HEK293 (cell line): ENCODE results near the gene NFIC.

ENCODE experiments used
- GLIS2 ChIP-seq: fragments of 450-650 bp; formaldehyde crosslinking; IDR thresholded peaks from 2 replicates; pipeline ENCODE4 v1.5.1; 2016; ENCODE audit warnings: missing biosample characterization, missing genetic modification characterization
- KLF7 ChIP-seq: fragments of 450-650 bp; formaldehyde crosslinking; IDR thresholded peaks from 2 replicates; pipeline ENCODE4 v1.5.1; 2016; ENCODE audit warnings: missing biosample characterization, missing genetic modification characterization, borderline replicate concordance
- KLF8 ChIP-seq: fragments of 450-650 bp; formaldehyde crosslinking; IDR thresholded peaks from 2 replicates; pipeline ENCODE4 v1.5.1; 2016; ENCODE audit warnings: missing biosample characterization, missing genetic modification characterization
- KLF9 ChIP-seq: fragments of 450-650 bp; formaldehyde crosslinking; IDR thresholded peaks from 2 replicates; pipeline ENCODE4 v1.5.1; 2016; ENCODE audit warnings: missing biosample characterization, missing genetic modification characterization, low read depth
- SALL2 ChIP-seq: fragments of 450-650 bp; formaldehyde crosslinking; IDR thresholded peaks from 2 replicates; pipeline ENCODE4 v1.5.0; 2017; ENCODE audit warnings: missing biosample characterization, mild to moderate bottlenecking, missing genetic modification characterization, borderline replicate concordance
- SP7 ChIP-seq: fragments of 450-650 bp; formaldehyde crosslinking; IDR thresholded peaks from 2 replicates; pipeline ENCODE4 v1.5.1; 2016; ENCODE audit warnings: missing biosample characterization, missing genetic modification characterization
- TCF7L2 ChIP-seq: IDR thresholded peaks from 2 replicates; pipeline ENCODE4 v1.6.1; 2011; ENCODE audit warnings: low read depth, mild to moderate bottlenecking, inconsistent platforms, low read length, moderate library complexity, borderline replicate concordance
- ZBTB20 ChIP-seq: fragments of 450-650 bp; formaldehyde crosslinking; IDR thresholded peaks from 2 replicates; pipeline ENCODE4 v1.5.1; 2016; ENCODE audit warnings: missing biosample characterization, missing genetic modification characterization
- ZNF341 ChIP-seq: fragments of 450-650 bp; formaldehyde crosslinking; IDR thresholded peaks from 2 replicates; pipeline ENCODE4; 2016; ENCODE audit warnings: low read depth, missing biosample characterization, missing genetic modification characterization
- ZNF391 ChIP-seq: fragments of 450-650 bp; formaldehyde crosslinking; IDR thresholded peaks from 2 replicates; pipeline ENCODE4 v1.5.1; 2016; ENCODE audit warnings: low read depth, missing biosample characterization, missing genetic modification characterization, borderline replicate concordance
- ZNF394 ChIP-seq: fragments of 450-650 bp; formaldehyde crosslinking; IDR thresholded peaks from 2 replicates; pipeline ENCODE4 v1.5.1; 2016; ENCODE audit warnings: missing biosample characterization, missing genetic modification characterization, mild to moderate bottlenecking, moderate library complexity, borderline replicate concordance
- ZNF404 ChIP-seq: fragments of 450-650 bp; formaldehyde crosslinking; IDR thresholded peaks from 2 replicates; pipeline ENCODE4 v1.5.1; 2017; ENCODE audit warnings: missing biosample characterization, missing genetic modification characterization
- ZNF585B ChIP-seq: fragments of 450-650 bp; formaldehyde crosslinking; IDR thresholded peaks from 2 replicates; pipeline ENCODE4 v1.5.1; 2016; ENCODE audit warnings: missing biosample characterization, missing genetic modification characterization
- ZNF843 ChIP-seq: fragments of 450-650 bp; formaldehyde crosslinking; IDR thresholded peaks from 2 replicates; pipeline ENCODE4 v1.5.1; 2016; ENCODE audit warnings: missing biosample characterization, missing genetic modification characterization
- TF ChIP-seq, protein P1 (sequence below): fragments of 450-650 bp; formaldehyde crosslinking; IDR thresholded peaks from 2 replicates; pipeline ENCODE4 v1.5.1; 2016; ENCODE audit warnings: missing biosample characterization, missing genetic modification characterization
- TF ChIP-seq, protein P2 (sequence below): fragments of 450-650 bp; formaldehyde crosslinking; optimal IDR thresholded peaks from 2 replicates; pipeline ENCODE3; 2016; ENCODE audit warnings: missing biosample characterization, mild to moderate bottlenecking, missing genetic modification characterization
- TF ChIP-seq, protein P3 (sequence below): fragments of 450-650 bp; formaldehyde crosslinking; IDR thresholded peaks from 2 replicates; pipeline ENCODE4 v1.5.1; 2017; ENCODE audit warnings: missing biosample characterization, missing genetic modification characterization
- TF ChIP-seq, protein P4 (sequence below): fragments of 450-650 bp; formaldehyde crosslinking; IDR thresholded peaks from 2 replicates; pipeline ENCODE4 v1.5.1; 2016; ENCODE audit warnings: missing biosample characterization, missing genetic modification characterization
- TF ChIP-seq, protein P5 (sequence below): fragments of 450-650 bp; formaldehyde crosslinking; IDR thresholded peaks from 2 replicates; pipeline ENCODE4 v1.5.1; 2016; ENCODE audit warnings: missing biosample characterization, missing genetic modification characterization
- TF ChIP-seq, protein P6 (sequence below): fragments of 450-650 bp; formaldehyde crosslinking; IDR thresholded peaks from 2 replicates; pipeline ENCODE4 v1.5.1; 2017; ENCODE audit warnings: missing biosample characterization, missing genetic modification characterization
- TF ChIP-seq, protein P7 (sequence below): fragments of 450-650 bp; formaldehyde crosslinking; IDR thresholded peaks from 2 replicates; pipeline ENCODE4 v1.5.1; 2016; ENCODE audit warnings: missing biosample characterization, missing genetic modification characterization, low read depth
- TF ChIP-seq, protein P8 (sequence below): fragments of 450-650 bp; formaldehyde crosslinking; IDR thresholded peaks from 2 replicates; pipeline ENCODE4 v1.5.1; 2016; ENCODE audit warnings: missing biosample characterization, missing genetic modification characterization, borderline replicate concordance

Gene NFIC

DNA sequence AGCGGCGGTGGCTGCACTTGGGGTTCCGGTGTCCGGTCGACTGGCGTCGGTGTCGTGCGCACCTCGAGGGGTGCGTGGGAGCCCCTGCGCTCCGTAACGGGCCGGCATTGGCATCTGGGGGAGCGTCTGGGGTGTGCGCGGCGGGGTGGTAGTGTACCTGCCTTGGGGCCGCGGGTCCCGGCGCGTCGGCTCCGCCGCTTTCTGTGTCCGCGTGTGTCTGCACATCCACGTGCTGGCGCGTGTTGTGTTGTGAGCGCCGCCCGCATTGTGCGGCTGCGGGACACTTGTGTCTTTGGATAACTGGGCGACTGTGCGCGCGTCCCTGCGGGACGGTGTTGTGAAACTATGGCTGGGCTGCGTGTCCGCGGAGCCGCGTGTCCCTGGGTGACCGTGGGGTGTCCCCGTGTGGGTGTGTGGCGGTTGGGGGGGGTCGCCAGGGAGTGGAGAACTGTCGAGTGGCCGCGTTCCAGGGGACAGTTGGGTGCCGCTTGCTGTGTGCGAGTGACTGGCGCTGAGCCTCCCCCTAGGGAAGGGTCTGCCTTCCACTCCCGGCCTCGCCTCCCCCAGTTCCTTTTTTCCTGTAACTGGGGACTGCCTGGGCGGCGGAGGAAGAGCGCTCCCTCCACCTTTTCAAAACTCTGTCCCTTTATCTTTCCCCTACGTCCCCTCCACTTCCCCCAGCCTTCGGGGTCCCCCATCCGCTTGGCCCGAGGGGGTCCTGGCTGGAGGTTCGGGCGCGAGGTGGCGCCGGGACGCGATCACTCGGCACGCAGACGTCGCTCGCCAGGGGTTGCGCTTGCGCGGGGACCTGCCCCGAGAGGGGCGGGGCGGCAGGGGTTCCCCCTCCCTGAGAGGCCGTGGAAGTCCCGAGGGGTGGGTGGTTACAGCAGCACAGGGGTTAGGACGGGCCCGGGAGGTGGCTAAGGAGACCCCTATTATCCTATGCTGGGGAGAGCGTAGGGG, 5.7 kb upstream of the NFIC start (continued):
- TF ChIP-seq, protein P1, sequence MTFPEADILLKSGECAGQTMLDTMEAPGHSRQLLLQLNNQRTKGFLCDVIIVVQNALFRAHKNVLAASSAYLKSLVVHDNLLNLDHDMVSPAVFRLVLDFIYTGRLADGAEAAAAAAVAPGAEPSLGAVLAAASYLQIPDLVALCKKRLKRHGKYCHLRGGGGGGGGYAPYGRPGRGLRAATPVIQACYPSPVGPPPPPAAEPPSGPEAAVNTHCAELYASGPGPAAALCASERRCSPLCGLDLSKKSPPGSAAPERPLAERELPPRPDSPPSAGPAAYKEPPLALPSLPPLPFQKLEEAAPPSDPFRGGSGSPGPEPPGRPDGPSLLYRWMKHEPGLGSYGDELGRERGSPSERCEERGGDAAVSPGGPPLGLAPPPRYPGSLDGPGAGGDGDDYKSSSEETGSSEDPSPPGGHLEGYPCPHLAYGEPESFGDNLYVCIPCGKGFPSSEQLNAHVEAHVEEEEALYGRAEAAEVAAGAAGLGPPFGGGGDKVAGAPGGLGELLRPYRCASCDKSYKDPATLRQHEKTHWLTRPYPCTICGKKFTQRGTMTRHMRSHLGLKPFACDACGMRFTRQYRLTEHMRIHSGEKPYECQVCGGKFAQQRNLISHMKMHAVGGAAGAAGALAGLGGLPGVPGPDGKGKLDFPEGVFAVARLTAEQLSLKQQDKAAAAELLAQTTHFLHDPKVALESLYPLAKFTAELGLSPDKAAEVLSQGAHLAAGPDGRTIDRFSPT (tag by site-specific recombination) = 0 out of 2 replicates have a peak, but pooled peaks have one; percentile 38
- TF ChIP-seq KLF7 (tag by site-specific recombination) (0 out of 2 replicates have a peak, but pooled peaks have one; percentile 56), ZNF404 (tag by site-specific recombination) (no peak), KLF9 (tag by site-specific recombination) (peak; percentile 39; the same call in 1 of the 2 replicates), KLF8 (tag by site-specific recombination) (peak; percentile 59; the same call in 1 of the 2 replicates), GLIS2 (tag by site-specific recombination) (peak; percentile 47; the same call in 1 of the 2 replicates), SALL2 (tag by site-specific recombination) (no peak), ZNF394 (tag by site-specific recombination) (no peak; the same call in 1 of the 2 replicates), ZNF391 (peak; percentile 38; the same call in 1 of the 2 replicates), TCF7L2 (no peak), SP7 (tag by site-specific recombination) (0 out of 2 replicates have a peak, but pooled peaks have one; percentile 43), ZNF341 (0 out of 2 replicates have a peak, but pooled peaks have one; percentile 7), ZNF843 (tag by site-specific recombination) (0 out of 2 replicates have a peak, but pooled peaks have one; percentile 18), ZNF585B (no peak), ZBTB20 (tag by site-specific recombination) (peak; percentile 62; the same call in 1 of the 2 replicates)
- TF ChIP-seq, protein P2, sequence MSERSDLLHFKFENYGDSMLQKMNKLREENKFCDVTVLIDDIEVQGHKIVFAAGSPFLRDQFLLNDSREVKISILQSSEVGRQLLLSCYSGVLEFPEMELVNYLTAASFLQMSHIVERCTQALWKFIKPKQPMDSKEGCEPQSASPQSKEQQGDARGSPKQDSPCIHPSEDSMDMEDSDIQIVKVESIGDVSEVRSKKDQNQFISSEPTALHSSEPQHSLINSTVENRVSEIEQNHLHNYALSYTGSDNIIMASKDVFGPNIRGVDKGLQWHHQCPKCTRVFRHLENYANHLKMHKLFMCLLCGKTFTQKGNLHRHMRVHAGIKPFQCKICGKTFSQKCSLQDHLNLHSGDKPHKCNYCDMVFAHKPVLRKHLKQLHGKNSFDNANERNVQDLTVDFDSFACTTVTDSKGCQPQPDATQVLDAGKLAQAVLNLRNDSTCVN (tag by site-specific recombination) = peak; percentile 91
- TF ChIP-seq, protein P3, sequence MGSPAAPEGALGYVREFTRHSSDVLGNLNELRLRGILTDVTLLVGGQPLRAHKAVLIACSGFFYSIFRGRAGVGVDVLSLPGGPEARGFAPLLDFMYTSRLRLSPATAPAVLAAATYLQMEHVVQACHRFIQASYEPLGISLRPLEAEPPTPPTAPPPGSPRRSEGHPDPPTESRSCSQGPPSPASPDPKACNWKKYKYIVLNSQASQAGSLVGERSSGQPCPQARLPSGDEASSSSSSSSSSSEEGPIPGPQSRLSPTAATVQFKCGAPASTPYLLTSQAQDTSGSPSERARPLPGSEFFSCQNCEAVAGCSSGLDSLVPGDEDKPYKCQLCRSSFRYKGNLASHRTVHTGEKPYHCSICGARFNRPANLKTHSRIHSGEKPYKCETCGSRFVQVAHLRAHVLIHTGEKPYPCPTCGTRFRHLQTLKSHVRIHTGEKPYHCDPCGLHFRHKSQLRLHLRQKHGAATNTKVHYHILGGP (tag by site-specific recombination) = no peak
- TF ChIP-seq, protein P4, sequence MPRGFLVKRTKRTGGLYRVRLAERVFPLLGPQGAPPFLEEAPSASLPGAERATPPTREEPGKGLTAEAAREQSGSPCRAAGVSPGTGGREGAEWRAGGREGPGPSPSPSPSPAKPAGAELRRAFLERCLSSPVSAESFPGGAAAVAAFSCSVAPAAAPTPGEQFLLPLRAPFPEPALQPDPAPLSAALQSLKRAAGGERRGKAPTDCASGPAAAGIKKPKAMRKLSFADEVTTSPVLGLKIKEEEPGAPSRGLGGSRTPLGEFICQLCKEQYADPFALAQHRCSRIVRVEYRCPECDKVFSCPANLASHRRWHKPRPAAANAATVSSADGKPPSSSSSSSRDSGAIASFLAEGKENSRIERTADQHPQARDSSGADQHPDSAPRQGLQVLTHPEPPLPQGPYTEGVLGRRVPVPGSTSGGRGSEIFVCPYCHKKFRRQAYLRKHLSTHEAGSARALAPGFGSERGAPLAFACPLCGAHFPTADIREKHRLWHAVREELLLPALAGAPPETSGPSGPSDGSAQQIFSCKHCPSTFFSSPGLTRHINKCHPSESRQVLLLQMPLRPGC = 0 out of 2 replicates have a peak, but pooled peaks have one; percentile 39
- TF ChIP-seq, protein P5, sequence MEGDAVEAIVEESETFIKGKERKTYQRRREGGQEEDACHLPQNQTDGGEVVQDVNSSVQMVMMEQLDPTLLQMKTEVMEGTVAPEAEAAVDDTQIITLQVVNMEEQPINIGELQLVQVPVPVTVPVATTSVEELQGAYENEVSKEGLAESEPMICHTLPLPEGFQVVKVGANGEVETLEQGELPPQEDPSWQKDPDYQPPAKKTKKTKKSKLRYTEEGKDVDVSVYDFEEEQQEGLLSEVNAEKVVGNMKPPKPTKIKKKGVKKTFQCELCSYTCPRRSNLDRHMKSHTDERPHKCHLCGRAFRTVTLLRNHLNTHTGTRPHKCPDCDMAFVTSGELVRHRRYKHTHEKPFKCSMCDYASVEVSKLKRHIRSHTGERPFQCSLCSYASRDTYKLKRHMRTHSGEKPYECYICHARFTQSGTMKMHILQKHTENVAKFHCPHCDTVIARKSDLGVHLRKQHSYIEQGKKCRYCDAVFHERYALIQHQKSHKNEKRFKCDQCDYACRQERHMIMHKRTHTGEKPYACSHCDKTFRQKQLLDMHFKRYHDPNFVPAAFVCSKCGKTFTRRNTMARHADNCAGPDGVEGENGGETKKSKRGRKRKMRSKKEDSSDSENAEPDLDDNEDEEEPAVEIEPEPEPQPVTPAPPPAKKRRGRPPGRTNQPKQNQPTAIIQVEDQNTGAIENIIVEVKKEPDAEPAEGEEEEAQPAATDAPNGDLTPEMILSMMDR (tag by site-specific recombination) = peak; percentile 29; the same call in 1 of the 2 replicates
- TF ChIP-seq, protein P6, sequence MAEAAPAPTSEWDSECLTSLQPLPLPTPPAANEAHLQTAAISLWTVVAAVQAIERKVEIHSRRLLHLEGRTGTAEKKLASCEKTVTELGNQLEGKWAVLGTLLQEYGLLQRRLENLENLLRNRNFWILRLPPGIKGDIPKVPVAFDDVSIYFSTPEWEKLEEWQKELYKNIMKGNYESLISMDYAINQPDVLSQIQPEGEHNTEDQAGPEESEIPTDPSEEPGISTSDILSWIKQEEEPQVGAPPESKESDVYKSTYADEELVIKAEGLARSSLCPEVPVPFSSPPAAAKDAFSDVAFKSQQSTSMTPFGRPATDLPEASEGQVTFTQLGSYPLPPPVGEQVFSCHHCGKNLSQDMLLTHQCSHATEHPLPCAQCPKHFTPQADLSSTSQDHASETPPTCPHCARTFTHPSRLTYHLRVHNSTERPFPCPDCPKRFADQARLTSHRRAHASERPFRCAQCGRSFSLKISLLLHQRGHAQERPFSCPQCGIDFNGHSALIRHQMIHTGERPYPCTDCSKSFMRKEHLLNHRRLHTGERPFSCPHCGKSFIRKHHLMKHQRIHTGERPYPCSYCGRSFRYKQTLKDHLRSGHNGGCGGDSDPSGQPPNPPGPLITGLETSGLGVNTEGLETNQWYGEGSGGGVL (tag by site-specific recombination) = peak; percentile 29; the same call in 1 of the 2 replicates
- TF ChIP-seq, protein P7, sequence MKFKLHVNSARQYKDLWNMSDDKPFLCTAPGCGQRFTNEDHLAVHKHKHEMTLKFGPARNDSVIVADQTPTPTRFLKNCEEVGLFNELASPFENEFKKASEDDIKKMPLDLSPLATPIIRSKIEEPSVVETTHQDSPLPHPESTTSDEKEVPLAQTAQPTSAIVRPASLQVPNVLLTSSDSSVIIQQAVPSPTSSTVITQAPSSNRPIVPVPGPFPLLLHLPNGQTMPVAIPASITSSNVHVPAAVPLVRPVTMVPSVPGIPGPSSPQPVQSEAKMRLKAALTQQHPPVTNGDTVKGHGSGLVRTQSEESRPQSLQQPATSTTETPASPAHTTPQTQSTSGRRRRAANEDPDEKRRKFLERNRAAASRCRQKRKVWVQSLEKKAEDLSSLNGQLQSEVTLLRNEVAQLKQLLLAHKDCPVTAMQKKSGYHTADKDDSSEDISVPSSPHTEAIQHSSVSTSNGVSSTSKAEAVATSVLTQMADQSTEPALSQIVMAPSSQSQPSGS (tag by site-specific recombination) = no peak
- TF ChIP-seq, protein P8, sequence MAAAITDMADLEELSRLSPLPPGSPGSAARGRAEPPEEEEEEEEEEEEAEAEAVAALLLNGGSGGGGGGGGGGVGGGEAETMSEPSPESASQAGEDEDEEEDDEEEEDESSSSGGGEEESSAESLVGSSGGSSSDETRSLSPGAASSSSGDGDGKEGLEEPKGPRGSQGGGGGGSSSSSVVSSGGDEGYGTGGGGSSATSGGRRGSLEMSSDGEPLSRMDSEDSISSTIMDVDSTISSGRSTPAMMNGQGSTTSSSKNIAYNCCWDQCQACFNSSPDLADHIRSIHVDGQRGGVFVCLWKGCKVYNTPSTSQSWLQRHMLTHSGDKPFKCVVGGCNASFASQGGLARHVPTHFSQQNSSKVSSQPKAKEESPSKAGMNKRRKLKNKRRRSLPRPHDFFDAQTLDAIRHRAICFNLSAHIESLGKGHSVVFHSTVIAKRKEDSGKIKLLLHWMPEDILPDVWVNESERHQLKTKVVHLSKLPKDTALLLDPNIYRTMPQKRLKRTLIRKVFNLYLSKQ (tag by site-specific recombination) = no peak
